GM23338 (cell line): ENCODE measurements around the gene GRIA1. TPM values are rescaled to one million over a fixed set of nuclear protein-coding genes. Genes with fewer than 3 reads are reported as not detected.

ENCODE experiments used
- ATAC-seq: fragments of 200-7000 bp; cut with Tn5 transposase; 3 replicates; pipeline ENCODE4 v1.9.1; 2020
- DNase-seq: peaks from one replicate; pipeline ENCODE4 v3.0.0-alpha.2; 2015; ENCODE audit warnings: low spot score
- H2AFZ ChIP-seq: fragments of 200-600 bp; sonication (generic); 2 replicates; pipeline ENCODE4 v1.8.0; 2016; ENCODE audit warnings: antibody characterized with exemption, mild to moderate bottlenecking, moderate library complexity
- H3F3A ChIP-seq: fragments of 200-600 bp; sonication (generic); replicated peaks from 2 replicates; pipeline ENCODE4 v1.8.0; 2017; ENCODE audit warnings: antibody characterized with exemption, mixed run types, low read depth
- H3K27ac ChIP-seq: fragments of 200-600 bp; sonication (generic); 2 replicates; pipeline ENCODE4 v1.6.1; 2016; ENCODE audit warnings: low read depth
- H3K27me3 ChIP-seq: fragments of 200-600 bp; sonication (generic); 2 replicates; pipeline ENCODE4 v1.8.0; 2016; ENCODE audit warnings: mild to moderate bottlenecking, mixed run types, moderate library complexity; ENCODE audit not compliant: insufficient read depth
- H3K36me3 ChIP-seq: fragments of 200-600 bp; sonication (generic); 2 replicates; pipeline ENCODE4 v1.8.0; 2016; ENCODE audit warnings: mild to moderate bottlenecking; ENCODE audit not compliant: insufficient read depth
- H3K4me1 ChIP-seq: fragments of 200-600 bp; sonication (generic); 2 replicates; pipeline ENCODE4 v1.8.0; 2016; ENCODE audit warnings: mild to moderate bottlenecking, moderate library complexity; ENCODE audit not compliant: insufficient read depth
- H3K4me2 ChIP-seq: fragments of 200-600 bp; sonication (generic); 2 replicates; pipeline ENCODE4 v1.7.1; 2017; ENCODE audit warnings: mixed run types
- H3K4me3 ChIP-seq: fragments of 200-600 bp; sonication (generic); 2 replicates; pipeline ENCODE4 v1.6.1; 2016; ENCODE audit warnings: mixed run types
- H3K79me2 ChIP-seq: fragments of 200-600 bp; sonication (generic); replicated peaks from 2 replicates; pipeline ENCODE4 v1.8.0; 2017; ENCODE audit warnings: mild to moderate bottlenecking; ENCODE audit not compliant: insufficient read depth
- H3K9me2 ChIP-seq: fragments of 200-600 bp; sonication (generic); 2 replicates; pipeline ENCODE4 v1.8.0; 2017; ENCODE audit not compliant: insufficient read depth
- H4K20me1 ChIP-seq: fragments of 200-600 bp; sonication (generic); replicated peaks from 2 replicates; pipeline ENCODE4 v1.8.0; 2017; ENCODE audit warnings: mild to moderate bottlenecking; ENCODE audit not compliant: insufficient read depth
- H3K27ac Mint-ChIP-seq: 2 replicates; pipeline ENCODE4 v1.8.0; 2020; ENCODE audit warnings: inconsistent platforms, mild to moderate bottlenecking, moderate library complexity, mixed read lengths
- H3K27me3 Mint-ChIP-seq: 3 replicates; pipeline ENCODE4 v1.8.0; 2022; ENCODE audit warnings: low read depth, mild to moderate bottlenecking, moderate library complexity, mixed read lengths, inconsistent platforms; ENCODE audit not compliant: insufficient read depth, poor library complexity
- H3K36me3 Mint-ChIP-seq: 3 replicates; pipeline ENCODE4 v1.8.0; 2021; ENCODE audit warnings: low read depth, mild to moderate bottlenecking, inconsistent platforms, moderate library complexity, mixed read lengths
- H3K4me1 Mint-ChIP-seq: 3 replicates; pipeline ENCODE4 v1.8.0; 2020; ENCODE audit warnings: mild to moderate bottlenecking, inconsistent platforms, mixed read lengths
- H3K4me3 Mint-ChIP-seq: 3 replicates; pipeline ENCODE4 v1.8.0; 2021; ENCODE audit warnings: moderate library complexity, mild to moderate bottlenecking, inconsistent platforms, mixed read lengths
- H3K9me3 Mint-ChIP-seq: 3 replicates; pipeline ENCODE4 v1.8.0; 2020; ENCODE audit warnings: moderate library complexity, mild to moderate bottlenecking, inconsistent platforms, mixed read lengths
- CREB1 ChIP-seq: fragments of 250-450 bp; sonication (Bioruptor Pico); IDR thresholded peaks from 2 replicates; pipeline ENCODE4 v1.5.0; 2020; ENCODE audit warnings: low read depth, mild to moderate bottlenecking, moderate library complexity
- EZH2 ChIP-seq: fragments of 200-600 bp; sonication (generic); IDR thresholded peaks from one replicate; pipeline ENCODE4 v1.8.0; 2017; ENCODE audit warnings: antibody characterized with exemption, mild to moderate bottlenecking, low read depth; ENCODE audit not compliant: unreplicated experiment
- EZH2phosphoT487 ChIP-seq: fragments of 200-600 bp; sonication (generic); IDR thresholded peaks from one replicate; pipeline ENCODE4 v1.8.1; 2018; ENCODE audit warnings: antibody characterized with exemption; ENCODE audit not compliant: unreplicated experiment
- NANOG ChIP-seq: IDR thresholded peaks from 2 replicates; pipeline ENCODE4 v1.6.1; 2016; ENCODE audit warnings: antibody characterized with exemption, borderline replicate concordance
- POLR2AphosphoS5 ChIP-seq: IDR thresholded peaks from 2 replicates; pipeline ENCODE4 v1.6.1; 2016; ENCODE audit warnings: antibody characterized with exemption, low read depth
- STAT1 ChIP-seq: IDR thresholded peaks from one replicate; pipeline ENCODE4 v1.6.1; 2016; ENCODE audit warnings: antibody characterized with exemption; ENCODE audit not compliant: unreplicated experiment
- ZNF114 ChIP-seq: fragments of 250-450 bp; sonication (Bioruptor Pico); IDR thresholded peaks from 2 replicates; pipeline ENCODE4 v1.5.0; 2020; ENCODE audit warnings: mild to moderate bottlenecking, moderate library complexity
- ZNF331 ChIP-seq: fragments of 250-450 bp; sonication (Bioruptor Pico); IDR thresholded peaks from 2 replicates; pipeline ENCODE4 v1.5.0; 2020; ENCODE audit warnings: low read depth, mild to moderate bottlenecking, moderate library complexity
- polyA plus RNA-seq: library from polyadenylated mRNA; unstranded; fragments of >200 nt; fragmentation: Nextera tagmentation; extraction: Ambion mirVana; gene quantifications from 2 replicates; pipeline ENCODE4 v1.2.1, GENCODE V29; 2016
- total RNA-seq: library from RNA; depleted of rRNA; stranded (reverse); fragments of >200 nt; shearing (Covaris generic); gene quantifications from 2 replicates; pipeline ENCODE4 v1.2.3, GENCODE V29; 2014
- TF ChIP-seq, protein P1 (sequence below): IDR thresholded peaks from 2 replicates; pipeline ENCODE4 v1.6.1; 2016; ENCODE audit warnings: antibody characterized with exemption
- TF ChIP-seq, protein P2 (sequence below): fragments of 250-450 bp; sonication (Bioruptor Pico); IDR thresholded peaks from 2 replicates; pipeline ENCODE4 v1.5.0; 2020; ENCODE audit warnings: mild to moderate bottlenecking, moderate library complexity

GRIA1 gene
- total and polyA plus RNA-seq, 2 experiments from 2014 or later, result 1.0 to 1.7 TPM

DNA sequence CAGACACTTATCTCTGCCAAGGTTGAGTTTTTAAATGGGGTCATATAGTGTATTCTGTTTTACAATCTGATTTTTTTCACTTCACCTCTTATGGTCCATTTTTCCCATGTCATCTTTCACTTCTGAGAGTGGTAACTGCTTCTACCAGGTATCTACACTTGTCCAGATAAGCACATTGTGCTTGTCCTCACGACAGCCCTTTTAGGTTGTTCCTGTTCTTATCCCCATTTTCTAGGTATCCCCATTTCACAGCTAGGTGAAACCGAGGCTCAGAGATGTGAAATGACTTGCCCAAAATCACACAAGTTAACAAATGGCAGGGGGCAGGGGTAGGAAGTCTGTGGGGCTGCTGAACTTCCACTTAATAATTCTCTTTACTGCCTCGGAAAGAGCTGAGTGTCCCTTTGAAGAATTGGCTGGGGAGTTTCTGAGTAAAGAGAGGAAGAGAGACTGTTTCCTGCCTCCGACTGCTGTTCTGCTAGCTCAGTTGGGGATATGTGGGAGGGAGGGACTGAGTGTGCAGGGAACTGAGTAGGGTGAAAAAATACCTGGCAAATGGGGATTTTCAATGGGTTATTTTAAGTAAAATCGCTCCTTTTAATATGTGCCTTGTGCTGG lies 255.4 kb downstream of the GRIA1 start:
- Histone ChIP-seq H3K79me2 (no peaks in the 10 kb centered on the region), H3K4me1 (no peaks in the 10 kb centered on the region), H3K27ac (no peak overlapping the region), H3K9me2 (peaks cover 3% of the 10 kb centered on the region; the same call in 1 of the 2 replicates), H3K27me3 (no peaks in the 10 kb centered on the region), H3K4me2 (no peak overlapping the region), H2AFZ (no peak overlapping the region), H4K20me1 (no peaks in the 10 kb centered on the region), H3K4me3 (no peak overlapping the region), H3F3A (no peaks in the 10 kb centered on the region), H3K36me3 (no peaks in the 10 kb centered on the region)
- Mint-ChIP-seq H3K9me3 (0 out of 3 replicates have a peak, but pooled peaks cover 3% of the 10 kb centered on the region), H3K27me3 (peaks cover 3% of the 10 kb centered on the region), H3K4me3 (no peak overlapping the region), H3K27ac (no peak overlapping the region), H3K4me1 (no peaks in the 10 kb centered on the region), H3K36me3 (no peaks in the 10 kb centered on the region)
- DNase-seq, result peak; percentile 1
- TF ChIP-seq, protein P1, sequence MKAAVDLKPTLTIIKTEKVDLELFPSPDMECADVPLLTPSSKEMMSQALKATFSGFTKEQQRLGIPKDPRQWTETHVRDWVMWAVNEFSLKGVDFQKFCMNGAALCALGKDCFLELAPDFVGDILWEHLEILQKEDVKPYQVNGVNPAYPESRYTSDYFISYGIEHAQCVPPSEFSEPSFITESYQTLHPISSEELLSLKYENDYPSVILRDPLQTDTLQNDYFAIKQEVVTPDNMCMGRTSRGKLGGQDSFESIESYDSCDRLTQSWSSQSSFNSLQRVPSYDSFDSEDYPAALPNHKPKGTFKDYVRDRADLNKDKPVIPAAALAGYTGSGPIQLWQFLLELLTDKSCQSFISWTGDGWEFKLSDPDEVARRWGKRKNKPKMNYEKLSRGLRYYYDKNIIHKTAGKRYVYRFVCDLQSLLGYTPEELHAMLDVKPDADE, result no peak
- TF ChIP-seq EZH2phosphoT487, result no peak
- no peak for TF ChIP-seq ZNF331 (CRISPR knock-in tag)
- TF ChIP-seq POLR2AphosphoS5, result no peak
- no peak for ATAC-seq

DNA sequence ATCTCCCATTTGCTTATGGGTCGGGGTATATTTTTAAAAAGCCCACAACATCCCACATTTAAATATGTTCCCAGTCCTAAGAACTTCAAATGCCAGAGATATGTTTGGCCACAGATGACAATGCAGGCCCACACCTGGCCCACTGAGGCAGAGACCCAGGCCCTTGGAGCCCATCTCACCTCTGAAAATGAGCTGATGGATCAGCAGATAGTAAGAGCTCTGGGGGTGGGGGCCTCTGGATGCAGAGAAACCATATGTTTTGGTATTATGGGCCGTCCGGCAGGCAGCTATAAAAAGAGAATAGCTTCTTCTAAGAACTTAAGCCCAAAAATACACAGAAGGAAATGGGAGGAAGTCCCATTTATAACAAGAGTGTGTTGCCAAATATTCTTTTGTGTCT lies 256.0 kb downstream of the GRIA1 start:
- TF ChIP-seq NANOG (no peak), ZNF114 (no peak), EZH2phosphoT487 (no peak), EZH2 (no peak)
- no peak overlapping the region for H3K4me2 ChIP-seq
- no peaks in the 10 kb centered on the region for H3K27me3 ChIP-seq
- H3K4me3 ChIP-seq, result no peak overlapping the region
- no peaks in the 10 kb centered on the region for H3K79me2 ChIP-seq
- H3F3A ChIP-seq, result no peaks in the 10 kb centered on the region
- no peak overlapping the region for H3K27ac Mint-ChIP-seq
- DNase-seq, result no peak
- no peak overlapping the region for H3K4me3 Mint-ChIP-seq
- no peaks in the 10 kb centered on the region for H3K36me3 ChIP-seq
- H2AFZ ChIP-seq, result no peak overlapping the region
- H3K36me3 Mint-ChIP-seq, result no peaks in the 10 kb centered on the region
- ATAC-seq, result no peak
- H3K4me1 Mint-ChIP-seq, result no peaks in the 10 kb centered on the region
- H3K9me3 Mint-ChIP-seq, result 0 out of 3 replicates have a peak, but pooled peaks cover 3% of the 10 kb centered on the region
- H3K9me2 ChIP-seq, result peaks cover 3% of the 10 kb centered on the region; the same call in 1 of the 2 replicates
- H3K27ac ChIP-seq, result no peak overlapping the region
- no peaks in the 10 kb centered on the region for H3K4me1 ChIP-seq
- no peaks in the 10 kb centered on the region for H4K20me1 ChIP-seq
- H3K27me3 Mint-ChIP-seq, result peaks cover 3% of the 10 kb centered on the region

DNA sequence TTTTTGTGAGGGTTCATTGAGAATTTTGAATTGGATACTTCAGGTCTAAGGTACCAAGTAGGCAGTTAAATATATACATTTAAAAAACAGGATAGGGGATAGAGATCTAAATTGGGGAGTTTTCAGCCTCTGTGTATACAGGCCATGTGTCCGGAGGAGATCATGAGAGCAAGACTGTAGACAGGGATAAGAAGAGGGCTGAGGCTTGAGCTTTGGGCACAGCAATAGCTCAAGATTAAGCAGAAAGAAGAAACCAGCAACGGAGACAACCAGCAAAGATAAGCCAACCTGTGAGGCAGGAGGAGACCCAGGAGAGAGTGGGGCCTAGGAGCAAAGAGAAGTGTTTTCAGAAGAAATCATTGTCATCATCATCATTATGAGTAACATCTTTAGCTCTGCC lies 258.4 kb downstream of the GRIA1 start:
- Histone ChIP-seq H3K27me3 (no peaks in the 10 kb centered on the region), H3F3A (no peaks in the 10 kb centered on the region), H2AFZ (no peak overlapping the region), H3K4me3 (no peak overlapping the region), H3K4me1 (no peaks in the 10 kb centered on the region), H3K9me2 (no peaks in the 10 kb centered on the region), H3K36me3 (no peaks in the 10 kb centered on the region), H4K20me1 (no peaks in the 10 kb centered on the region), H3K79me2 (no peaks in the 10 kb centered on the region), H3K4me2 (no peak overlapping the region), H3K27ac (no peak overlapping the region)
- Mint-ChIP-seq H3K9me3 (0 out of 3 replicates have a peak, but pooled peaks cover 3% of the 10 kb centered on the region), H3K4me3 (no peak overlapping the region), H3K36me3 (no peaks in the 10 kb centered on the region), H3K27ac (no peak overlapping the region), H3K4me1 (no peaks in the 10 kb centered on the region), H3K27me3 (peaks cover 3% of the 10 kb centered on the region)
- TF ChIP-seq, protein P2, sequence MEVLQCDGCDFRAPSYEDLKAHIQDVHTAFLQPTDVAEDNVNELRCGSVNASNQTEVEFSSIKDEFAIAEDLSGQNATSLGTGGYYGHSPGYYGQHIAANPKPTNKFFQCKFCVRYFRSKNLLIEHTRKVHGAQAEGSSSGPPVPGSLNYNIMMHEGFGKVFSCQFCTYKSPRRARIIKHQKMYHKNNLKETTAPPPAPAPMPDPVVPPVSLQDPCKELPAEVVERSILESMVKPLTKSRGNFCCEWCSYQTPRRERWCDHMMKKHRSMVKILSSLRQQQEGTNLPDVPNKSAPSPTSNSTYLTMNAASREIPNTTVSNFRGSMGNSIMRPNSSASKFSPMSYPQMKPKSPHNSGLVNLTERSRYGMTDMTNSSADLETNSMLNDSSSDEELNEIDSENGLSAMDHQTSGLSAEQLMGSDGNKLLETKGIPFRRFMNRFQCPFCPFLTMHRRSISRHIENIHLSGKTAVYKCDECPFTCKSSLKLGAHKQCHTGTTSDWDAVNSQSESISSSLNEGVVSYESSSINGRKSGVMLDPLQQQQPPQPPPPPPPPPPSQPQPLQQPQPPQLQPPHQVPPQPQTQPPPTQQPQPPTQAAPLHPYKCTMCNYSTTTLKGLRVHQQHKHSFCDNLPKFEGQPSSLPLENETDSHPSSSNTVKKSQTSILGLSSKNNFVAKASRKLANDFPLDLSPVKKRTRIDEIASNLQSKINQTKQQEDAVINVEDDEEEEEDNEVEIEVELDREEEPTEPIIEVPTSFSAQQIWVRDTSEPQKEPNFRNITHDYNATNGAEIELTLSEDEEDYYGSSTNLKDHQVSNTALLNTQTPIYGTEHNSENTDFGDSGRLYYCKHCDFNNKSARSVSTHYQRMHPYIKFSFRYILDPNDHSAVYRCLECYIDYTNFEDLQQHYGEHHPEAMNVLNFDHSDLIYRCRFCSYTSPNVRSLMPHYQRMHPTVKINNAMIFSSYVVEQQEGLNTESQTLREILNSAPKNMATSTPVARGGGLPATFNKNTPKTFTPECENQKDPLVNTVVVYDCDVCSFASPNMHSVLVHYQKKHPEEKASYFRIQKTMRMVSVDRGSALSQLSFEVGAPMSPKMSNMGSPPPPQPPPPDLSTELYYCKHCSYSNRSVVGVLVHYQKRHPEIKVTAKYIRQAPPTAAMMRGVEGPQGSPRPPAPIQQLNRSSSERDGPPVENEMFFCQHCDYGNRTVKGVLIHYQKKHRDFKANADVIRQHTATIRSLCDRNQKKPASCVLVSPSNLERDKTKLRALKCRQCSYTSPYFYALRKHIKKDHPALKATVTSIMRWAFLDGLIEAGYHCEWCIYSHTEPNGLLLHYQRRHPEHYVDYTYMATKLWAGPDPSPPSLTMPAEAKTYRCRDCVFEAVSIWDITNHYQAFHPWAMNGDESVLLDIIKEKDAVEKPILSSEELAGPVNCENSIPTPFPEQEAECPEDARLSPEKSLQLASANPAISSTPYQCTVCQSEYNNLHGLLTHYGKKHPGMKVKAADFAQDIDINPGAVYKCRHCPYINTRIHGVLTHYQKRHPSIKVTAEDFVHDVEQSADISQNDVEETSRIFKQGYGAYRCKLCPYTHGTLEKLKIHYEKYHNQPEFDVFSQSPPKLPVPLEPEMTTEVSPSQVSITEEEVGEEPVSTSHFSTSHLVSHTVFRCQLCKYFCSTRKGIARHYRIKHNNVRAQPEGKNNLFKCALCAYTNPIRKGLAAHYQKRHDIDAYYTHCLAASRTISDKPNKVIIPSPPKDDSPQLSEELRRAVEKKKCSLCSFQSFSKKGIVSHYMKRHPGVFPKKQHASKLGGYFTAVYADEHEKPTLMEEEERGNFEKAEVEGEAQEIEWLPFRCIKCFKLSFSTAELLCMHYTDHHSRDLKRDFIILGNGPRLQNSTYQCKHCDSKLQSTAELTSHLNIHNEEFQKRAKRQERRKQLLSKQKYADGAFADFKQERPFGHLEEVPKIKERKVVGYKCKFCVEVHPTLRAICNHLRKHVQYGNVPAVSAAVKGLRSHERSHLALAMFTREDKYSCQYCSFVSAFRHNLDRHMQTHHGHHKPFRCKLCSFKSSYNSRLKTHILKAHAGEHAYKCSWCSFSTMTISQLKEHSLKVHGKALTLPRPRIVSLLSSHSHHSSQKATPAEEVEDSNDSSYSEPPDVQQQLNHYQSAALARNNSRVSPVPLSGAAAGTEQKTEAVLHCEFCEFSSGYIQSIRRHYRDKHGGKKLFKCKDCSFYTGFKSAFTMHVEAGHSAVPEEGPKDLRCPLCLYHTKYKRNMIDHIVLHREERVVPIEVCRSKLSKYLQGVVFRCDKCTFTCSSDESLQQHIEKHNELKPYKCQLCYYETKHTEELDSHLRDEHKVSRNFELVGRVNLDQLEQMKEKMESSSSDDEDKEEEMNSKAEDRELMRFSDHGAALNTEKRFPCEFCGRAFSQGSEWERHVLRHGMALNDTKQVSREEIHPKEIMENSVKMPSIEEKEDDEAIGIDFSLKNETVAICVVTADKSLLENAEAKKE (CRISPR knock-in tag), result no peak
- no peak for TF ChIP-seq STAT1
- no peak for TF ChIP-seq NANOG
- no peak for TF ChIP-seq EZH2
- TF ChIP-seq CREB1, result no peak
- TF ChIP-seq EZH2phosphoT487, result no peak
- no peak for DNase-seq
- no peak for ATAC-seq
